HG02970 (cell line): ENCODE results near the gene DMWD.
"Not testable (repeated sequence)": the region's sequence is repeated elsewhere in the genome, so short reads cannot be mapped to it uniquely, and the experiment has no call there.

ENCODE experiments used
- ATAC-seq: cut with Tn5 transposase; IDR thresholded peaks from one replicate; pipeline ENCODE4 v1.9.1; 2021; ENCODE audit warnings: mild to moderate bottlenecking, moderate library complexity, moderate number of reproducible peaks; ENCODE audit not compliant: unreplicated experiment, low FRiP score

Gene DMWD

DNA sequence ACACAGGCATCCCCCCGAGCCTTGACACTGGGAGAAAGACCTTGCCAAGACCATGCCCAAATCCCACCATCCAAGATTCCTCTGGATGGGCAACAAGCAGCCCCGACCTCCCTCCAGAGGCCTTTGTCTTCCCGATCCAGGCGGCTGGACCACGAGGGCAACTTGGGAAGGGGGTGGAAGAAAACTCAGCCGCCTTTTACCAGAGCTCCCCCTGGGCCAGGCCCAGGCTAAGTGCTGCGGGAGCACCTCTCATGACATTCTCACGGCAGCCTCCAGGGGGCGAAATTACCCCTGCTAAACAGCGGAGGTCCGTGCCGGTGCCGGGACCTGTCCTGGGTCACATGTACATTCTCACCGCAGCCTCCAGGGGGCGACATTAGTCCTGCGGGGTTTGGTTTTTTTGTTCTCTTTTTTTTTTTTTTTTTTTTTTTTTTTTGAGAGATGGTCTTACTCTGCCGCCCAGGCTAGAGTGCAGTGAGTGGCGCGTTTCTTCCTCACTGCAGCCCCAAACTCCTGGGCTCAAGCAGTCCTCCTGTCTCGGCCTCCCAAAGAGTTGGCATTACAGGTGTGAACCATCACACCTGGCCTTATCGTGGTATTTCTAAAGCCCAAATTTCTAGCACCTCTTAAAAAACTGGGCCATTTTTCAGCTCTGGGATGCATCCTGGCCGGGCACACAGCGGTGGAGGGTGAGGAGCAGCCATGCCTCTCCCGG lies 24.5 kb upstream of the DMWD start:
- ATAC-seq = peak; percentile 68

DNA sequence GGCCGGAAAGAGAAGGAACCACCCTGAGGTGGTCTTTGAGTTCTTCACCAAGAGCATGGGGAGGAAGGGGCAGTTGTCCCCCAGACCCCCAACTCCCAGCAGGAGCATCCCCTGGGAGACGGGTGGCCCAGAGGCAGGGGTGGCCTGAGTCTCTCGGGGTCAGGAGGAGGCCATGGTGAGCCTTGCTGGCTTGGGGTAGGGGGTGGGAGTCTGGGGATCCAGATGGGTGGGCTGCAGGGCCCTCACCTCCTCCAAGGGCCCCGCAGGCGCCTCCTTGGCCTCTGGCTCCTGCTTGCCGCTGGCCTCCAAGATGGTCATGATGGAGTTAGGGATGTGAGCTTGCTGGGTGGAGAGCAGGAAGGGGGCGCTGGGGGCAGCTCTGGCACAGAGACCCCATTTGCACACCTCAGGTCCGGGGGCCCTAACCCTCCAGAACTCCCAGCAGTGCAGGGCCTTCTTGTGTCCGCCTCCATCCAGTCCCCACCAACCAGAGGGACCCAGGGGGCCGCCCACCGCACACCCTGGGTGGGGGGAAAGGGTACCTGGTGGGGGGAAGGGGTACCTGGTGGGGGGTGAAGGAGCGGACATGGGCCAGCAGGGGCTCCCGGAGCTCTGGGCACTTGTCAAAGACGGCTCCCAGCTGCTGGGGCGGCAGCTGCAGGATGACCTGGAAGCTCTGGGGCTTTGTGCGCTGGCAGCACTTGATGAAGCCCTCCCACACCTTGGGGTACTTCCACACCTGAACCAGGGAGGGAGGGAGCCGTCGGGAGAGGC lies 23.8 kb upstream of the DMWD start:
- no peak for ATAC-seq

DNA sequence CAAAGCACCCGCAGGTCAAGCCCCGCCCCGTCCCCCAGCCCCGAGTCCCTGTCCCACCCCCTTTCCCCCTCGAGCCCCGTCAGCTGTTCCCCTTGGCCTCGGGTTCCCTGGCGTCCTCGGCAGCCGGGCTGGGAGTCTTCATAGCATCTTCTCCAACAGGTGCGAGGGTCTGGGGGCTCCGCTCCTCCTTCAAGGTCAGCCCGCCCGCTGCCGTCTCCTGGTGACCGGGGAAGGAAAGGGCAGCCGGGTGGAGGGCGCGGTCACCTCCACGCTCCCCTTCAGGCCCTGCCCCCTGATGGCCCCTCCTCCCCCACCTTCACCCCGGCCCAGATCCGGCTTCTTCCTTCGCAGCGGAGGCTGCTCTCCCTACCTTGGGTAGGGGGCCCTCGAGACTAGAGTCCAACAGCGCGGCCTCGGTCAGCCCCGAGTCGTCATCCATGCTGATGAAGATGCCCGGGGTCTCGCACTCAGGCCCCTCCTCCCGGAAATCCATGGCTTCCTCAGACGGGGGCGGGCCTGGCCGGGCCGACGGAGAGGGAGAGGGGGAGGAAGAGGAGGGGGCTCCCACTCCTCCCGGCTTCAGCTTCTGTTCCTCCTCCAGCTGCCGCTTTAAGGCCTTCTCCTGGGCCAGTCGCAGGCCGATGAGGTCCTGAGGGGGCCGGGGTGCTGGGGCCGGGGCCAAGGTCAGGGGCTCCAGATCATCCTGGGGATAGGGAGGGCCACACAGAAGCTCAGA lies 23.0 kb upstream of the DMWD start:
- ATAC-seq = no peak

DNA sequence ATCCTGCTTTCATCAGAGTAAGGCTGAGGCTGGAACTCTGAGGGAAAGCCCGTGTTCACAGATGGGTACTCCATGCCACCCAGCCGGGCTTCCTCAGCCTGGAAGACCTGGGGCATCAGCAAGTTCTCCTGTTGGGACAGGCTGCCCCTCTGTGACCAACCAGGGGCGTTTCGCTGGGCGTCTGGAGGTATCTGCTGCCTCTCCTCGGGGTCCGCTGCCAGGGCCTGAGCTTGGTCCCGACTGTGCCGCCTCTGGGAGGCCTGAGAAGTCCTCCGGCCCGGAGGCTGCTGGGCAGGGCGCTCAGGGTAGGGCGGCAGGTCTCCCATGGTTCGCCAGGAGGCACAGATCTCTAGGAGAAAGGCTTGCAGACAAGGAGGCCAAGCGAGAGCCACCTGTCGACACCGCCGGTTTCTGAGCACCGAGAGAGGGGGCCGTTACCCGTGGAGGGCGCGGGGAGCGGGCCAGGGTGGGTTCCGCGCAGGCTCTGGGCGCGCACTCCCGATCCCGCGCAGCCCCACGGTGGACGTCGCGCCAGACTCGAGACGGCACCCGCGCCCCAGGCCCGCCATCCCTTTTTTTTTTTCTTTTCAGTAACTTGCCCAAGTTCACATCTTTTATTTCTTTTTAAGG lies 22.3 kb upstream of the DMWD start, which contains the start of gene RSPH6A:
TSS of gene RSPH6A (minus strand) at position 458 of the 630 bp plus-strand sequence. CDS start at position 326, 132 bp downstream.
- ATAC-seq = no peak

DNA sequence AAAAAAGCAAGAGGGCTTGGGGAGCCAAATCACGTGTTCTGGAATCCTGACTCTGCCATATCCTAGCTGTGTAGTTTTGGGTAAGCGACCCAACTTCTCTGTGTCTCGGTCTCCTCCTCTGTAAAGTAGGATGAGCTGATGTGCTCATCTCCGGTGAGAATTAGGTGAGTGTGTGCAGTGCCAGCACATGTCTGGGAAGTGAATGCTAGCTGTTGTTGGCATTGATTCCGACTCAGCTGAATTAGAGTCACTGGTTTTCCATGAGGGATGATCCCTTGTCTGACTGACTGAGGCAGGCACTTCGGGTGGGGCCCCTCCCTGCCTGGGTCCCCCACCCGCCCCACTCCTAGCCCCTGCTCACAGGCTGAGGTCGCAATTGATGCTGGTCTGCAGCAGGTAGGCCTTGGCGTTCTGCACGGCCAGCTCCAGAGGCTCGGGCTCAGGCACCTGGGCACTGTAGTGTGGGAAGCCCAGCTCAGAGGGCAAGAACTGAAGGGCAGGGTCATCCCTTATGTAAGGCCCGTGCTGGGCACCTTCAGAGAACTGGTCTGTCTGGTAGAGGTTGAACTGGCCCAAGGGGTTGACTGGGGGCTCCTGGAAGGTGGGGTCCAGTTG lies 21.6 kb upstream of the DMWD start:
- ATAC-seq = no peak

DNA sequence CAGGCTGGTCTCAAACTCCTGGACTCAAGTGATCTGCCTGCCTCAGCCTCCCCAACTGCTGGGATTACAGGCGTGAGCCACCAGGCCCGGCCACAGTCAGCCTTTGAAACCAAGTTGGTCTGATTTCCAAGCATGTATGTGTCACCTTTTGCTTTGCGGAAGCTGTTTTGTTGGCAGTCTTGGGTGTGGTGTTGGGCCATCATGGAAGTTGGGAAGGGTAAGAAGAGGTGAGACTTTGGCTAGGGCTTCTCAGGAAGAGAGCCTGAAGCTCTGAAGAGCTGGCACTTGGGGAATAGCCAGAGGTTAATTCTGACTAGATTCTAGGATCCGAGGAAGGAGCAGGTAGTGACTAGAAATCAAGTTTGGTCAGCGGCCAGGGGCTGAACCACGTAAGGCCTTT lies 19.7 kb upstream of the DMWD start:
- no peak for ATAC-seq

DNA sequence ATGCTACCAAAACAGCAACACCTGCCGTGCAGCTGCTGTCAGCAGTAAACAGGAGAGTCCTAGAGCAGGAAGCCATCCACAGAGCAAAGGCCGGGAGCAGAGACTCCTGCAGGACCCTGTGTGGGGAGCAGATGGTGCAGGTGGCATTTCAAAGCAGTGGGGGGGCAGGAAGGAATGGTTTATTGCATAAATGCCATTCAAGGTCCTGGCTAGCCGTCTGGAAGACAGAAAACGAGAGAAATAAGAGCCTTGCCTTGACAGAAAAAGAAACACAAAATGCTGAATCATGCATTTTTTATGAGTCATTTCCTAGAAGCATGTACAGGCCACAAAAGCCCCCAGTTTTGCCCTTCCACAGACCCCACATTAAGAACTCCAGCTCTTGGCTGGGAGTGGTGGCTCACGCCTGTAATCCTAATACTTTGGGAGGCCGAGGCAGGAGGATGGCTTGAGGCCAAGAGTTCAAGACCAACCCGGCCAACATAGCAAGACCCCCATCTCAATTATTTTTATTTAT lies 17.1 kb upstream of the DMWD start:
- ATAC-seq = no peak

DNA sequence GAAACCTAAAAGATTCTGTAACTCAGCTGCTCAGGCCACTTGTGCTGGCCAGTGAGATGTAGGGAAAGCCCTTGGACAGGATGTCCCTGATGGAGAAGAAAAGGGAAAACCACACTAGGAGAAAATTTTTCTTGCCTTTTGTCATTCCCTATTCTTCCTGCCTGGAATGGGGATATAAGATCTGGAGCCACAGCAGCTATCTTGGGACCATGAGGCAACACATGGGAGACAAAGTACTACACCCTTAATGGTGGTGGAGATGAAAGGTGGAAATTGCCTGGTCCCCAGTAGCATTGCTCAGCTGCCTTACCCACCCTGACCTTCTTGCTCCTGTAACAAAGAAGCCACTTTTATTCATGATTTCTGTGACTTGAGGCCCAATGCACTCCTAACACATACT lies 13.1 kb upstream of the DMWD start:
- no peak for ATAC-seq

DNA sequence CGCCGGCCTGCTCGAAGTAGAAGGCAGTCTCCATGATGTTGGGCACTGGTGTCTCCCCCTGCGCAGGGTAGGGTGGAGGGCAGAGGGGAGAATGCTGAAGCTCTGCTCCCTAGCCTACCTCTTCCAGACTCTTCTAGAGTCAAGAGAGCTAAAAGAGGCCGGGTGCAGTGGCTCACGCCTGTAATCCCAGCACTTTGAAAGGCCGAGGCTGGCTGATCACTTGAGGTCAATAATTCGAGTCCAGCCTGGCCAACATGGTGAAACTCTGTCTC lies 12.2 kb upstream of the DMWD start:
- no peak for ATAC-seq

DNA sequence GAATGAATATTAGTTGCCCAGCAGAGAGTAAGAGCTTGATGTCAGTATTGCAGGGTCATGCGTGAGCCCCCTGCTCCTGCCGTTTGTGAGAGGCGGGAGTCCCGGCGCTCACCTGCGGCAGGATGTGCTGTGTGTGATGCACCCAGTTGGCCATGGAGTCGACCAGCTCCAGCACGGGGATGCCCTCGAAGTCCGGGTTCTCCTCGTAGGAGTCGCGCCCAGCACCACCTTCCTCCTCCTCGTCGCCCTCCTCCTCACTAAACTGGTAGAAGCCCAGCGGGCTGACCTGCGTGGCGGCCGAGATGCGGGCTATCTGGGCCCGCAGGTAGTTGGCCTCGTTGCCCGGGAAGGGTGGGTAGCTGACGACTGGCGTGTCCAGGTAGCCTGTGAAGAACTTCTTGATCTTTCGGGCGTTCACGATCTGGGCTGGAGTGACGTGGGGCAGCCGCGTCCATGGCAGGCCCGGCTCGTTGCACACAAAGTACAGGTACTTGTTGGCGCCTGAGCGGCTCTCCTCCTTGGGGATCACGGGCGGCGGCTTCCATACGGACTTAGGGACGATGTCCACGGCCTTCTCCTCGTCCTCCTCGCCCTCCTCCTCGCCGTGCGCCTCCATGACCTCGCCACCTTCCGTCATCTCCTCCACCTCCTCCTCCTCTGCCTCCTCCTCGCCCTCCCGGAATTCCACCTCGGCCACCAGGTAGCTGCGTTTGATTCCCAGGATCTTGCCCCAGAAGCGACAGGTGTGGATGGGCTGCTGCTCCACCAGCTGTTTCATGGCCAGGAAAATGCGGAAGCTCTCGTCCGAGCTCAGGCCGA lies 11.7 kb upstream of the DMWD start:
- ATAC-seq = no peak

DNA sequence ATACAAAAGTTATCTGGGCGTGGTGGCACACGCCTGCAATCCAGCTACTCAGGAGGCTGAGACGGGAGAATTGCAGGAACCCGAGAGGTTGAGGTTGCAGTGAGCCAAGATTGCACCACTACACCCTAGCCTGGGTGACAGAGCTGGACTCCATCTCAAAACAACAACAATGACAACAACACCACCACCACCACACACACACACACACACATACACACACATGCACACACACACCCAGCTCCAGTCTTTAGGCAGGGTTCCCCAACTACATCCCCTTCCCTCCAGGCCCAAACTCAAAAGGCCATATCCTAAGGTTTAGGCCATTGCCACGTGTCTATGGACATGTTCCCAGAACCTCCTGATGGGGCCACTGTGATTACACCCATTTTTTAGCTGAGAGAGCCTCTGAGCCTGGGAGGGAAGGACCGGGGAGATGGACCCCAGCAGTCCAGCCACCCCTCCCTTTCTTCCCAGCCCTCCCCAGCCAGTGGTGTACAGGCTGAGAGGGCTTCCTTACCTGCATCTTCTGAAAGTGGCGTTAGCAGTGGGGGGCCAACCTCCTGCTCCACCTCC lies 9.0 kb upstream of the DMWD start:
- ATAC-seq = no peak

DNA sequence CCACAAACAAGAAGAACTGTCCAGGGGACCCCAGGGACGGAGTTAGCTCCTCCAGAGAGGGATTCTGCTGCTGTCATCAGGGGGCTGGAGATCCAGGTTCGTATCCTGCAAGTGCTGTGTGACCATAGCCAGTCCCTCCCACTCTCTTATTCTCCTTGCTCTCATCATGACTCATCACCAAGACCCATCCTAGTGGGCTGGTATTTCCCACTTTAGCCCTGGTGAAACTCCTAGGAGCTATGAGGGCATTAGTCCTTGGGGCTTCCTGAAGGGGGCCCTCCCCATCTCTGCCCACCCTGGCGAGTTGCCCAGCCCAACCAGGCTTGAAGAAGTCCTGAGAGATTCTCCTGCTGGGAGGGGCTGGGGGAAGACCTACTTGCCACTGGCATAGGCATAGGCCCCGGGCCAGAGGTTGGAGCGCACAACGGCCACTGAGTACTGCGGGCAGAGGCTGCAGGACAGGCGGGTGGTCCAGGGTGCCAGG lies 7.5 kb upstream of the DMWD start:
- ATAC-seq = no peak

DNA sequence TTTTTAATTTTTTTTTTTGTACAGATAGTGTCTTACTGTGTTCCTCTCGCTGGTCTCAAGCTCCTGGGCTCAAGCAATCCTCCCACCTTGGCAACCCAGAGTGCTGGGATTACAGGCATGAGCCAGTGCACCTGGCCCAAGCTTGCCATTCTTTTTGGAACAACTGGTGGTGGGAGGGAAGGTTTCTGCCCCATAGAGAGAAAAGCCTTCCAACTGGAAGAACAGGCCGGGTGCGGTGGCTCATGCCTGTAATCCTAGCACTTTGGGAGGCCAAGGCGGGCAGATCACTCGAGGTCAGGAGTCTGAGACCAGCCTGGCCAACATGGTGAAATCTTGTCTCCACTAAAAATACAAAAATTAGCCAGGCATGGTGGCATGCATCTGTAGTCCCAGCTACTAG lies 6.9 kb upstream of the DMWD start:
- ATAC-seq = not testable (repeated sequence)

DNA sequence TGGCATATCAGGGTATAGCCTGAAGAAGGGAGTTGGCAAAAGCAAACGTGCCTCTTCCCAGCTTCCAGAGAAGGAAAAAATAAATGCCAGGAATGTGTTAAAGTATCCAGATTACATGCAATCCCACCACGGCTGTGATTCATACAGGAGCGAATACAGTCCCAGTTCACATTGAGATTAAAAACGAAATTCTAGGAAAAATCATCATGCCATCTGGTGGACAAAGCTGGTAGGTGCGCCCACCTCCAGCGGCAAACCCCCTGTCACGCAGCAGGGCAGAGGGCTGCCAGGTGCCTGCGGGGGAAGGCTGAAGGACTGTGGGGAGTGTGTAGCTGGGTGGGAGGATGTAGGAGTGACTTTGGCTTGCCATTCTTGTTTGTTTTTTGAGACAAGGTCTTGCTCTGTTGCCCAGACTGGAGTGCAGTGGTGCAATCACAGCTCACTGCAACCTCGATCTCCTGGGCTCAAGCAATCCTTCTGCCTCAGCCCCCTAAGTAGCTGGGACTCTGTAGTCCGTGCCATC lies 6.4 kb upstream of the DMWD start:
- ATAC-seq = no peak

DNA sequence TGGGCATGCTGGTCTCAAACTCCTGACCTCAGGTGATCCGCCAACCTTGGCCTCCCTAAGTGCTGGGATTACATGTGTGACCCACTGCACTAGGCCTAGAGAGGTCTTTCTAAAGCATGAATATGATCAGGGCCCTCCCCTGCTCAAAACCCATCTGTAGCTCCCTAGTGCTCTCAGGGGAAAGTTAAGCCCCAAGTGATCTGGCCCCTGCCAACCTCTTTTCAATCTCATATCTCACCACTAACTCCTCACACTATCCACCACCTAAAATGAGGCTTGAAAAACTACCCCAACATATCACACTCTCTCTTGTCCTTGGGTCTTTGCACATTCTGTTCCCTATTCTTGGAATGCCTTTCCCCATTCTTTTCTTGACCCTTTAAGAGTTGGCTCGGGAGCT lies 2.0 kb upstream of the DMWD start:
- ATAC-seq = no peak

DNA sequence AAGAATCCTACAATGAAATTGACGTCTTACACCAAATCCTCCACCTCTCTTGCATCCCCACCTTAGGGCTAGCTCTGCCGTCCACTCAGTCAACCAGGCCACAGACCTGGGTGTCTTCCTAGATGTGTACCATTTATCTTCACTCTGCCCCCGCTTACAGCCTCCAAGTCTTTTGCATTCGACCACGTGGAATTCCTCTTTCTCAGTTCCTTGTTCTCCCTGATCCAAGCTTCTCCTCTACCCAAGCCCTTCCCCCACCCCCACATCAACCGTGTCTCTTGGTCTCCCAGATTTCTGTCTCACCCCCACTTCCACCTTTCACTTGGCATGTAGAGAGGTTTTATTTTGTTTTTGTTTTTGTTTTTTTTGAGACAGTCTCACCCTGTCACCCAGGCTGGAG lies 1.2 kb upstream of the DMWD start:
- ATAC-seq = no peak

DNA sequence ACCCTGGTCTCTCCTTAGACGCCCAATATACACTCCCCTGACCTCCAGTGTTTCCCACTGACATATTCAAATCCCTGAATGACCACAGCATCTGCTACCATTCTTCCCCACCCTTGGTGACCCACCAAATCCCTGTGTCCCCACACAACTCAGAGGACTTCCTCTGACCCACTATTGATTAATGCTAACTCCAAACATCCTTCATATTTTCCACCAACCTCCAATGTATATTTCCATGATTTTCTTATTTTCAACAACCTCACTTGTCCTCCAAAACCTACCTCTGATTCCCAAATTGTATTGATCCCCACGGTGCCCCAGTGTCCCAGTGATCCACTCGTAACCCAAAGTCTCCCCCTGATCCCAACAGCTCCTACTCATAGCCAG lies 526 bp upstream of the DMWD start:
- ATAC-seq = no peak

DNA sequence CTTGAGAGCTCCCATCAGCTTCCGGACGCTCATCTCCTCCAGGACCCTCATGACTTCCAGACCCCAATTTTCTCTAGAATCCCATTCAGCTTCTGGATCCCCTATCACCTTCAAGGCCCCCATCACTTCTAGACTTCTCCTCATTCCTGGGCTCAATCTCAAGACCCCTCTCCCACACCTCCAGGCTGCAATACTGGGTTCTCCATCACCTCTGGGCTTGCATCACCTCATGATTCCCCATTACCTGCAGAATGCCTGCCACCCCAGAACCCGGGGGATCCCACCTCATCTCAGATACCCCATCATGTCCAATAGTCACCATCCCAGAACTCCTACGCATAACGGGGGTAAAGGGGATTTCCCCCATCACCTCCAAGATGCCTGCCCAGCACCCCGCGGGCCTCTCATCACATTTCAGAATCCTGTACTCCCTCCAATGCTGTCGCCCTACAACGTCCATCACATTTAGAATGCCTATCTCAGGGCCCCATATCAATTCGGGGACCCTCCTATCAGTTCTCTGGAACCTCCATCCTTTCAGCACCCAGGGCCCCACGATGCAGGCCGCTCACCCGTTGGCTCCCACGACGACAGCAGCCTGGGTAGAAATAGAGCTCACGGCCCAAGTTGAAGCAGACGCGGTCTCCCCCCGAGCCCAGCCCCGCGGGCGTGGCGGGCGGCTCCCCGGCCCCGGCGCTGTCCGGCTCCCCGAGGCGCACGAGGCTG lies 738 bp downstream of the DMWD start:
- no peak for ATAC-seq
